Measurements from ENCODE around the gene CCDC30. TPM values are rescaled to one million over a fixed set of nuclear protein-coding genes. Genes with fewer than 3 reads are reported as not detected.

CCDC30 gene
- total RNA-seq, 1 experiment from 2014 or later = 1.3 TPM

- ATAC-seq (no peak), DNase-seq (ENCODE audit: low read depth, low spot score) (no peak)
- Histone ChIP-seq H3K27ac (ENCODE audit: low read length) (no peak overlapping the region), H3K27me3 (ENCODE audit: control insufficient read depth, insufficient read depth, low read length) (no peaks in the 10 kb centered on the region), H3K9me3 (ENCODE audit: control insufficient read depth, insufficient read depth, low read depth, low read length) (no peaks in the 10 kb centered on the region), H3K36me3 (ENCODE audit: control insufficient read depth, insufficient read depth, low read length) (peaks cover 12% of the 10 kb centered on the region), H3K4me1 (ENCODE audit: control insufficient read depth, insufficient read depth, low read length) (peaks cover 13% of the 10 kb centered on the region), H3K4me3 (ENCODE audit: low read depth in 2 of 2, low read length in 2 of 2) (no peak overlapping the region)
- no TSS peak for BruUV-seq (replicated peaks)
- intact Hi-C loops (cut with micrococcal nuclease; ENCODE audit: unreplicated experiment) = no loop called here
- POLR2A ChIA-PET = no interaction called here
- TF ChIP-seq SIN3A (IDR thresholded peaks at IDR 0.05; ENCODE audit: borderline replicate concordance, insufficient read depth, low read depth, low read length) (no peak), CTCF (IDR thresholded peaks at IDR 0.05) (no peak), TCF7L2 (IDR thresholded peaks at IDR 0.05; ENCODE audit: low read depth, low read length) (no peak), REST (IDR thresholded peaks at IDR 0.05; ENCODE audit: insufficient read depth in 1 of 2, low read depth in 2 of 2, low read length in 1 of 2) (no peak), POLR2AphosphoS5 (IDR thresholded peaks at IDR 0.05; ENCODE audit: low read depth, low read length) (no peak)
- CTCF ChIA-PET = no interaction called here
- in situ Hi-C loops (cut with HindIII; ENCODE audit: low pct_unique_long_range_greater_than_20kb, low sequenced_read_pairs) = no loop called here
Observed at GRCh38 chr1:42679364-42679983, 216.4 kb downstream of the CCDC30 start.

GRCh38 chr1:42680055-42680454, 217.0 kb downstream of the CCDC30 start:
- ChIA-PET CTCF (interaction anchor here (0.5 kb wide), 1 partner anchor 21 kb away, joined by 3 read pairs; no protein-coding TSS in a partner anchor), POLR2A (no interaction called here)
- Histone ChIP-seq H3K36me3 (ENCODE audit: control insufficient read depth, insufficient read depth, low read length) (peaks cover 17% of the 10 kb centered on the region), H3K9me3 (ENCODE audit: control insufficient read depth, insufficient read depth, low read depth, low read length) (no peaks in the 10 kb centered on the region), H3K4me3 (ENCODE audit: low read depth in 2 of 2, low read length in 2 of 2) (no peak overlapping the region), H3K4me1 (ENCODE audit: control insufficient read depth, insufficient read depth, low read length) (peaks cover 17% of the 10 kb centered on the region), H3K27me3 (ENCODE audit: control insufficient read depth, insufficient read depth, low read length) (no peaks in the 10 kb centered on the region), H3K27ac (ENCODE audit: low read length) (no peak overlapping the region; the same call in 1 of the 2 replicates)
- intact Hi-C loops (cut with micrococcal nuclease; ENCODE audit: unreplicated experiment) = no loop called here
- no TSS peak for BruUV-seq (replicated peaks)
- DNase-seq (ENCODE audit: low read depth, low spot score) (no peak), ATAC-seq (no peak)
- in situ Hi-C loops (cut with HindIII; ENCODE audit: low pct_unique_long_range_greater_than_20kb, low sequenced_read_pairs) = no loop called here
- no peak for TF ChIP-seq TCF7L2 (IDR thresholded peaks at IDR 0.05; ENCODE audit: low read depth, low read length)
- TF ChIP-seq POLR2AphosphoS5 (IDR thresholded peaks at IDR 0.05; ENCODE audit: low read depth, low read length) = no peak
- TF ChIP-seq REST (IDR thresholded peaks at IDR 0.05; ENCODE audit: insufficient read depth in 1 of 2, low read depth in 2 of 2, low read length in 1 of 2) = no peak
- TF ChIP-seq SIN3A (IDR thresholded peaks at IDR 0.05; ENCODE audit: borderline replicate concordance, insufficient read depth, low read depth, low read length) = no peak

Measured in Panc1 (cell line).